PFSK-1 (cell line): ENCODE data around the gene VEPH1.

Experiments used
- FOXP2 ChIP-seq: optimal IDR thresholded peaks from 2 replicates; pipeline ENCODE3; 2011; ENCODE audit warnings: borderline replicate concordance, control low read depth, inconsistent platforms; ENCODE audit not compliant: insufficient read depth; ENCODE audit errors: extremely low read length, extremely low read depth
- POLR2AphosphoS5 ChIP-seq: IDR thresholded peaks from 2 replicates; pipeline ENCODE4 v1.6.1; 2012; ENCODE audit warnings: low read depth, mild to moderate bottlenecking, control low read depth, low read length, moderate library complexity
- SIN3A ChIP-seq: IDR thresholded peaks from 2 replicates; pipeline ENCODE4 v1.6.1; 2012; ENCODE audit warnings: mild to moderate bottlenecking, low read length, moderate library complexity, borderline replicate concordance; ENCODE audit not compliant: insufficient read depth
- TAF1 ChIP-seq: IDR thresholded peaks from 2 replicates; pipeline ENCODE4 v1.6.1; 2012; ENCODE audit warnings: low read length, control low read depth, borderline replicate concordance; ENCODE audit not compliant: insufficient read depth
- TF ChIP-seq, protein P1 (sequence below), 2 experiments: IDR thresholded peaks; 2 replicates each; pipeline versions ENCODE4 v1.6.1 to v1.8.0; 2011 to 2012; ENCODE audit warnings: low read depth in 2 of 2, low read length in 2 of 2, control low read depth in 1 of 2, inconsistent platforms in 1 of 2, mild to moderate bottlenecking in 1 of 2, moderate library complexity in 1 of 2; ENCODE audit not compliant: insufficient read depth in 1 of 2

Gene VEPH1

DNA sequence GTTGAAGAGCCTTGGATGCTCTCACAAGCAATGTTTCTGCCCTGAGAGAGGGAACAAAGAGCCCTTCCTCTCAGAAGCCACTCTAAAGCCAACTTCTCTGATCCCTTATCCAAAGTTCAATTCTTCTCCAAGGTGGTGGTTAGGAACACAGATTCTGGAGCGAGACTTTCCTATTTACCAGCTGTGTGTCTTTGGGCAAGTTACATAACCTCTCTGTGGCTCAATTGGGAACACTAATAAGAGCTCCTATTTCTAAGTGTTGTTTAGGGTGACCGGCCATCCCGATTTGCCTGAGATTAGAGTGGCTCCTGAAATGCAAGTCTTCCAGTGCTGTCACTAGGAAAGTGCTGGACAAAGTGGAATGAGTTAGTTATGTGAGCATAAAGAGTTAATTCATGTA, 175.4 kb downstream of the VEPH1 start:
- TF ChIP-seq FOXP2: no peak
- TF ChIP-seq, protein P1, sequence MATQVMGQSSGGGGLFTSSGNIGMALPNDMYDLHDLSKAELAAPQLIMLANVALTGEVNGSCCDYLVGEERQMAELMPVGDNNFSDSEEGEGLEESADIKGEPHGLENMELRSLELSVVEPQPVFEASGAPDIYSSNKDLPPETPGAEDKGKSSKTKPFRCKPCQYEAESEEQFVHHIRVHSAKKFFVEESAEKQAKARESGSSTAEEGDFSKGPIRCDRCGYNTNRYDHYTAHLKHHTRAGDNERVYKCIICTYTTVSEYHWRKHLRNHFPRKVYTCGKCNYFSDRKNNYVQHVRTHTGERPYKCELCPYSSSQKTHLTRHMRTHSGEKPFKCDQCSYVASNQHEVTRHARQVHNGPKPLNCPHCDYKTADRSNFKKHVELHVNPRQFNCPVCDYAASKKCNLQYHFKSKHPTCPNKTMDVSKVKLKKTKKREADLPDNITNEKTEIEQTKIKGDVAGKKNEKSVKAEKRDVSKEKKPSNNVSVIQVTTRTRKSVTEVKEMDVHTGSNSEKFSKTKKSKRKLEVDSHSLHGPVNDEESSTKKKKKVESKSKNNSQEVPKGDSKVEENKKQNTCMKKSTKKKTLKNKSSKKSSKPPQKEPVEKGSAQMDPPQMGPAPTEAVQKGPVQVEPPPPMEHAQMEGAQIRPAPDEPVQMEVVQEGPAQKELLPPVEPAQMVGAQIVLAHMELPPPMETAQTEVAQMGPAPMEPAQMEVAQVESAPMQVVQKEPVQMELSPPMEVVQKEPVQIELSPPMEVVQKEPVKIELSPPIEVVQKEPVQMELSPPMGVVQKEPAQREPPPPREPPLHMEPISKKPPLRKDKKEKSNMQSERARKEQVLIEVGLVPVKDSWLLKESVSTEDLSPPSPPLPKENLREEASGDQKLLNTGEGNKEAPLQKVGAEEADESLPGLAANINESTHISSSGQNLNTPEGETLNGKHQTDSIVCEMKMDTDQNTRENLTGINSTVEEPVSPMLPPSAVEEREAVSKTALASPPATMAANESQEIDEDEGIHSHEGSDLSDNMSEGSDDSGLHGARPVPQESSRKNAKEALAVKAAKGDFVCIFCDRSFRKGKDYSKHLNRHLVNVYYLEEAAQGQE (IDR thresholded peaks at IDR 0.05; ENCODE audit: insufficient read depth in 1 of 2, low read depth in 2 of 2, low read length in 2 of 2): no peak
- no peak for TF ChIP-seq POLR2AphosphoS5
- no peak for TF ChIP-seq SIN3A

DNA sequence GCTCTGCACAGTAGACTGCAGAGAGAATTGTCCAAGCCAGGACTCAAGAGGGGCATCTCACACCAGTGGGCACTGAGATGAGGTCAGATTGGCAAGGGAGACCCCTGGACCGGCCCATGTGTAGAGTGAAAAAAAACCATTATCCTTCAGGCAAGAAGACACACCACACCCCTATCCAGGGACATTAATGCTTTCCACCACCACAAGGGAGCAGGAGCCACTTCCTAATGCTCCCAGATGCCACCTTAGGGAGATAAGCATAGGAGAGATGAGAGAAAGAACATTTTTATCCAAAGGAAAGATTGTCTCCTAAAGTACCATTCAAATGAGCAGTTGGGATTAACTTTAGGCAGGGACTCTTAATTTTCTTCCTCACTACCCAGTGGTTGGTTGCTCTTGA, 176.2 kb downstream of the VEPH1 start:
- TF ChIP-seq POLR2AphosphoS5 (no peak), SIN3A (no peak), FOXP2 (no peak), TAF1 (no peak)
- TF ChIP-seq, protein P1 (IDR thresholded peaks at IDR 0.05; ENCODE audit: insufficient read depth in 1 of 2, low read depth in 2 of 2, low read length in 2 of 2): no peak

DNA sequence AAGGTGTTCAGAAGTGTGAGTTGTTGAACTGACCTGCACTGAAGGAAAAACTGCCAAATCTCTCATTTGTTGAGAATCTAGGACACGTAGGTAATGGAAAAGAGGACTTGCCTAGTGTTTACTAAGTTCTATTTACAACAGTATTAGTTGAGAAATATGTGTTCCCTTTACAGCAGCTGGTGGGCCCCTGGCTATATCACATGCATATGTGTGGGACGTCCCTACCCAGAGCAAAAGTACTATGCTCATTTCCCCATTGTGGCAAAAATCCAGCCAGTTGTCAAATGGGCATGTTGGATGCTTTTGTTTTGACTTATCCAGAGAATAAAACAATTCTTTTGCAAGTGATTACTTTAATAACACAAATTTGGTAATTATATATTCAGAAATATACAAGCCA, 179.9 kb downstream of the VEPH1 start:
- TF ChIP-seq SIN3A (no peak), FOXP2 (no peak), POLR2AphosphoS5 (no peak)
- TF ChIP-seq, protein P1 (IDR thresholded peaks at IDR 0.05; ENCODE audit: insufficient read depth in 1 of 2, low read depth in 2 of 2, low read length in 2 of 2): no peak

DNA sequence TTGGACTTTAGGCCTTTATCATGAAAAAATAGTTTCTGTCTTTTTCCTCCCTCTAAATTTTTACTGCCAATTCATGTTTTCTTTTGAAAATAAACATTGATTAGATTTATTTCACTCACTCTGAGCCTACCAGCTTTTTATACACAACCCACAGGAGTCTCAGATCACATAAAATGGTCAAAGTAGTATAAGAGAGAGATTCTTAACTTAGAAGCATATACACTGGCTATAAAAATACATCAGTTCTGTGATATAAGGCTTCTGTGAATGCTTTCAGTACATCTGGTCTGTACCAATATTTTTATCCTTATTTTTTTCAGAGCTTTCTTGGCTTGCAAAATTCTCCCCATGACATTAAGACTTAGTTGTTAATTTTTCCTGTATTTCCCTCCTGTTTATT, 183.5 kb downstream of the VEPH1 start:
- no peak for TF ChIP-seq FOXP2
- TF ChIP-seq, protein P1 (IDR thresholded peaks at IDR 0.05; ENCODE audit: insufficient read depth in 1 of 2, low read depth in 2 of 2, low read length in 2 of 2): no peak
- no peak for TF ChIP-seq SIN3A
- TF ChIP-seq TAF1: no peak
- no peak for TF ChIP-seq POLR2AphosphoS5

DNA sequence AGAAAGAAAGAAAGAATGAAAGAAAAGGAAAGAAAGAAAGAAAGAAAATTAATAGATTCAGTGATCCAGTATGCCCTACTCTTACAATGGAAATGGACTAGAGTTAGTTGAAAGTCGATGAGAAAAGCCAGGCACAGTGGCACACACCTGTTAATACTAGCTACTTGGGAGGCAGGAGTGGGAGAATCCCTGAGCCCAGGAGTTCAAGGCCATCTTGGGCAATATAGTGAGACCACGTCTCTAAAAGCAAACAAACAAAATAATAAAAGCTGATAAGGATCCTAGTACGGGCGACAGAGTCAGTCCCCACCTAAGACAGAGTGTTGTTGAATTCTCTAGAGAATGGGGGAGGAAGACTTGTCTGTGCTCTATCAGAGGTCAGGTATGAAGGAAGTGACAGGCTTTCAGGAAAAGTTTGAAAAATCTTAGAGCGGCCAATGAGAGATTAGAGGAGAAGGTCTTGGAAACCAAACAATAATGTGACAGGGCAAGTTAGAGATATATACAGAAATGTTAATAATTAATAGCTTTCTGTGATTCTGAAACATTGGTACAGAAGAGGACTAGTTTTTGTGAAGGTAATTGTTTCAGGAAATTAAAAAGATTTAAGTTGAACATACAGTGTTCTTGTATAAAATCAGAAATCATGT, 184.5 kb downstream of the VEPH1 start:
- no peak for TF ChIP-seq FOXP2
- no peak for TF ChIP-seq SIN3A
- TF ChIP-seq POLR2AphosphoS5: no peak
- TF ChIP-seq, protein P1 (IDR thresholded peaks at IDR 0.05; ENCODE audit: insufficient read depth in 1 of 2, low read depth in 2 of 2, low read length in 2 of 2): no peak
- TF ChIP-seq TAF1: no peak
